ENCODE results near the gene INMT. TPM values are rescaled to one million over a fixed set of nuclear protein-coding genes. Genes with fewer than 3 reads are reported as not detected.

INMT gene
- total RNA-seq: 0.13 and 0.26 TPM in 2 replicates

- no peak for FAIRE-seq
- no peaks in the 10 kb centered on the region for H3K36me3 ChIP-seq (ENCODE audit: control insufficient read depth, insufficient read depth, low read length)
These were observed at the start of gene INMT for GRCh38 chr7:30751696-30752273. Gene INMT, plus strand, starts transcription at chr7:30752135. Its CDS starts 16 bp downstream, at chr7:30752151.

DNA sequence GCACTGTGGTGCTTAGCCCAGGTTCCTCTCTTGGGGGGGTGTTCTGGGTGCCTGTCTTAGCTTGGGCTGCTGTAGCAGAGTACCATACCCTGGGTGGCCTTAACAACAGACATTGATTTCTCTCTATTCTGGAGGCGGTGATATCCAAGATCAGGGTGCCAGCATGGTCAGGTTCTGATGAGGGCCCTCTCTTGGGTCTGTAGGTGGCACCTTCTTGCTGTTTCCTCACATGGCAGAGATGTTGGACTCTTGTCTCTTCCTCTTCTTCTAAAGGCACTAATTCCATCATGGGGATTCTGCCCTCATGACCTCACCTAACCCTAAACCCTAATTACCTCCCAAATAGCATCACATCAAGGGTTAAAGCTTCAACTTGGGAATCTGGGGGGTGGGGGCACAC is 49.7 kb upstream of the INMT start:
- no peak overlapping the region for H3K4me3 ChIP-seq (ENCODE audit: low read depth, low read length)
- H3K36me3 ChIP-seq (ENCODE audit: control insufficient read depth, insufficient read depth, low read length): no peaks in the 10 kb centered on the region
- FAIRE-seq (no peak), DNase-seq (ENCODE audit: low read depth) (peak; percentile 4)
- peaks cover 2% of the 10 kb centered on the region for H3K27me3 ChIP-seq (ENCODE audit: control insufficient read depth, insufficient read depth, low read length)
- TF ChIP-seq, protein P1, sequence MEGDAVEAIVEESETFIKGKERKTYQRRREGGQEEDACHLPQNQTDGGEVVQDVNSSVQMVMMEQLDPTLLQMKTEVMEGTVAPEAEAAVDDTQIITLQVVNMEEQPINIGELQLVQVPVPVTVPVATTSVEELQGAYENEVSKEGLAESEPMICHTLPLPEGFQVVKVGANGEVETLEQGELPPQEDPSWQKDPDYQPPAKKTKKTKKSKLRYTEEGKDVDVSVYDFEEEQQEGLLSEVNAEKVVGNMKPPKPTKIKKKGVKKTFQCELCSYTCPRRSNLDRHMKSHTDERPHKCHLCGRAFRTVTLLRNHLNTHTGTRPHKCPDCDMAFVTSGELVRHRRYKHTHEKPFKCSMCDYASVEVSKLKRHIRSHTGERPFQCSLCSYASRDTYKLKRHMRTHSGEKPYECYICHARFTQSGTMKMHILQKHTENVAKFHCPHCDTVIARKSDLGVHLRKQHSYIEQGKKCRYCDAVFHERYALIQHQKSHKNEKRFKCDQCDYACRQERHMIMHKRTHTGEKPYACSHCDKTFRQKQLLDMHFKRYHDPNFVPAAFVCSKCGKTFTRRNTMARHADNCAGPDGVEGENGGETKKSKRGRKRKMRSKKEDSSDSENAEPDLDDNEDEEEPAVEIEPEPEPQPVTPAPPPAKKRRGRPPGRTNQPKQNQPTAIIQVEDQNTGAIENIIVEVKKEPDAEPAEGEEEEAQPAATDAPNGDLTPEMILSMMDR (IDR thresholded peaks at IDR 0.05; ENCODE audit: insufficient read depth, low read length, severe bottlenecking): peak; percentile 45

More at GRCh38 chr7:30751696-30752273, at the start of gene INMT:
- no peak for DNase-seq (ENCODE audit: low read depth)
- no peak within 1 kb of the TSS for H3K4me3 ChIP-seq (ENCODE audit: low read depth, low read length)
- H3K27me3 ChIP-seq (ENCODE audit: control insufficient read depth, insufficient read depth, low read length): peaks cover 2% of the 10 kb centered on the region
- TF ChIP-seq, protein P1 (IDR thresholded peaks at IDR 0.05; ENCODE audit: insufficient read depth, low read length, severe bottlenecking): no peak

DNA sequence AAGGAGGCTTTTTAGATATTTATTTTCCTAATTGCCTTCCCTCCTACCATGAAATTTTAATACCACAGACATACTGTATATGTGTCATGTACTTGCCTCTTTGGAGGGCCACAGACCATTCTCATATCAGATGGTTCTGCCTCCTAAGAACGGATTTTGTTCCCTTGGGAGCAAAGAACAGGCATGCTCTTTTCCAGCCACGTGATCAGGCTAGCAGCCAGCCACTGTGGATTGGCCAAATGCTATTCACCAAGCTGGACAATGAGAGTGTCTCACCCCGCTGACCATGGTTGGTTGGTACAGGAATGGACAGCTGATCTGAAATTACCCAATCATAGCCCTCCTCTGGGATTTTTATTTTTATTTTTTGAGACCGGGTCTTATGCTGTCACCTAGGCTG is 48.2 kb upstream of the INMT start:
- DNase-seq (ENCODE audit: low read depth) (no peak), FAIRE-seq (no peak)
- no peak overlapping the region for H3K4me3 ChIP-seq (ENCODE audit: low read depth, low read length)
- no peaks in the 10 kb centered on the region for H3K36me3 ChIP-seq (ENCODE audit: control insufficient read depth, insufficient read depth, low read length)
- TF ChIP-seq, protein P1 (IDR thresholded peaks at IDR 0.05; ENCODE audit: insufficient read depth, low read length, severe bottlenecking): no peak
- peaks cover 2% of the 10 kb centered on the region for H3K27me3 ChIP-seq (ENCODE audit: control insufficient read depth, insufficient read depth, low read length)

DNA sequence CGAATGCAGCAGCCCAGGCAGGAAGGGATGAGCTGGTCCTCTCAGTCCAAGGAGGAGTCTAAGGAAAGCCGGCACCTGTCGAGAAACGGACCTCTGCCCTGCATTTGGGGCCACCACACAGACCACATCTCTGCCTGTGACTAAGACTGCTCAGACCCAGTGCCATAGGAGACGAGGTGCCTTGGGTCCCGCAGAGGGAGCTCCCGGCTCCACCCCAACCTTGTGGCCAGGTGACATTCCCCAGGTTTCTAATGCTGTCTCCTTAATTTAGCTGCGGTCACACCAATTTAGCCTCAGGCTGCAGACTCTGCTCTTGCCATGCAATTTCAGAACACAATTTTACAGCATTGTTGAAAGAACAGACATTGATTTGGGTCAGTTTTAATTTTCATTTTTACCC is 46.9 kb upstream of the INMT start:
- no peak for DNase-seq (ENCODE audit: low read depth)
- TF ChIP-seq, protein P1 (IDR thresholded peaks at IDR 0.05; ENCODE audit: insufficient read depth, low read length, severe bottlenecking): no peak
- Histone ChIP-seq H3K27me3 (ENCODE audit: control insufficient read depth, insufficient read depth, low read length) (peaks cover 2% of the 10 kb centered on the region), H3K36me3 (ENCODE audit: control insufficient read depth, insufficient read depth, low read length) (no peaks in the 10 kb centered on the region), H3K4me3 (ENCODE audit: low read depth, low read length) (no peak overlapping the region)
- FAIRE-seq: no peak

DNA sequence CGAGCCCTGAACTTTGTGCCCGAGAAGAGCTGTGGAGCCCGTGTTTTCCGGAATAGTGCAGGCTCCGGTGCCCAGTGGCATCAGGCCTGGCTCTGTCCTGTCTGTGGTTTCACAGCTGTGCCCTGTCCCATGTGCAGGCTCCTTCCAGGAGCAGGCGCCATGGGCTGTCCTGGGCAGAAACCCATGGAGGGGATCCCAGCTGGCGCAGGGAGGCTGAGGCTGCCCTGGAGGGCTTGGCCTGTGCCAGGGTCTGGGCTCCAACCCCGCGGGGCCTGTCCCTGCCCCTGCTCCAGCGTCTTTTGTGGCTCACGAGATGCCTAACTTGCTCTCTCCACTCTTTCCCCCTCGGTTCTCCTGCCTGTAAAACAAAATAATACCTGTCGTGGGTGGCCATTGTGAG is 46.3 kb upstream of the INMT start:
- FAIRE-seq (no peak), DNase-seq (ENCODE audit: low read depth) (no peak)
- TF ChIP-seq, protein P1 (IDR thresholded peaks at IDR 0.05; ENCODE audit: insufficient read depth, low read length, severe bottlenecking): no peak
- Histone ChIP-seq H3K4me3 (ENCODE audit: low read depth, low read length) (no peak overlapping the region), H3K27me3 (ENCODE audit: control insufficient read depth, insufficient read depth, low read length) (peaks cover 2% of the 10 kb centered on the region), H3K36me3 (ENCODE audit: control insufficient read depth, insufficient read depth, low read length) (no peaks in the 10 kb centered on the region)

- H3K4me3 ChIP-seq (ENCODE audit: low read depth, low read length): no peak overlapping the region
- FAIRE-seq (peak; percentile 7), DNase-seq (ENCODE audit: low read depth) (no peak)
- H3K27me3 ChIP-seq (ENCODE audit: control insufficient read depth, insufficient read depth, low read length): peaks cover 2% of the 10 kb centered on the region
- no peaks in the 10 kb centered on the region for H3K36me3 ChIP-seq (ENCODE audit: control insufficient read depth, insufficient read depth, low read length)
- TF ChIP-seq, protein P1 (IDR thresholded peaks at IDR 0.05; ENCODE audit: insufficient read depth, low read length, severe bottlenecking): no peak
These were observed 45.6 kb upstream of the INMT start for GRCh38 chr7:30706316-30706715.

Data from bronchial epithelial cell (primary cell).